ENCODE measurements around the gene TPRN. TPM values are rescaled to one million over a fixed set of nuclear protein-coding genes. Genes with fewer than 3 reads are reported as not detected.
A peak's percentile ranks its signal among the peaks of the same experiment; 100 is the strongest.

The TPRN gene
- total and polyA plus RNA-seq, 5 donors from 2014 or later = 0.27 to 5.9 (median 0.46) TPM

DNA sequence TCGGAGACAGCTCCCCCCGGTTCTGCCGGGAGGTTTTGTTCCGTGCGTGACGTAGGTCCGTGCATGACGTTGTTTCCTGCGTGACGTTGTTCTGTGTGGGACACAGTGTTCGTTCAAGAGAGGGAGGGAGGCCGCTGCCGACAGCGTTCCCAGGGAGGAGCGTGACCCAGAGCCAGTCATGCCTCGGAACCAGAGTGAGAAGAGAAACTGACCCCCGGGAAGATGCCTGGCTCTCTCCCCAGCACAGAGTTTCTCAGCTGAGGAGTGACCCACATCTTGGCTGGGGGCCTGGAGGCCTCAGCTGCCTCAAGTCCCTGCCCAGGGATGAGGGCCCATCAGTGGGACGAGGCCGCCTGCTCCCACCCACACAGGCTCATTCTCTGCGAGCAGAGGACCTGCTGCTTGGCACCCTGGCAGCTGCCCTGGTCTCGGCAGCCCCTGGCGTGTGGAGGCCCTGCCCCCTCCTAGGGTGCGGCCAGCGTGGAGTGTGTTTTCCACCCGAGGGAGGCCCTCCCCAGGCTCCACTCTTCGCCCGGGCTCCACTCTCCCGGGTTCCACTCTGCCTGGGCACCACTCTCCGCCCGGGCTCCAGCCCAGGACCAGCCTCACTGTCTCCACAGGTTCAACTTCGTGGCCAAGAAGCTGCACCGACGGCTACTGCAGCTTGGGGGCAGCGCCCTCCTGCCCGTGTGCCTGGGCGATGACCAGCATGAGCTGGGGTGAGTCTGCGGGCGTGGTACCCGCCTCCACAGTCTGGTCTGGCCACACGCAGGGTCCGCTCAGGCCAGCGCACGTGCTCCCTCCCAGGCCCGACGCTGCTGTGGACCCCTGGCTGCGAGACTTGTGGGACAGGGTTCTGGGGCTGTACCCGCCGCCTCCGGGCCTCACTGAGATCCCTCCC lies 12.9 kb upstream of the TPRN start:
- peaks cover 5% of the 10 kb centered on the region for H3K36me3 ChIP-seq (ENCODE audit: control insufficient read depth, insufficient read depth, low read length)

DNA sequence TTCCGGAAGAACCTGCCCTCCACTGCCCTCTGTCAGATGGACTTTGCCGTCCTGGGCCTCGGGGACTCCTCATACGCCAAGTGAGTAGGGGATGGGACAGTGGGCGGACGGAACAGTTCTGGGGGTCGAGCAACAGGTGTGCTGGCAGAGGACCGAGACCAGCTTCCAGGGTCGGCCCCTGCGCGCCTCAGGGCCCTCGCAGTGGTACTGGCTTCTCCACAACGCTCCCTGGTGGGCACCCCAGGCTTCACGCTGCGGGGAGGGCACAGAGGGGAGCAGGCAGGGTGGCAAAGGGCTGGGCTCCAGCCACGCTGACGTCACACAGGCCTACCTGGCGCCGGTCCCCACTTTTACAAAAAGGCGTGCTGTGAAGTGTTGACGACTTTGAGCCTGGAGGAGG lies 12.0 kb upstream of the TPRN start:
- Histone ChIP-seq H3K4me1 (ENCODE audit: control insufficient read depth, insufficient read depth, low read length, poor library complexity, severe bottlenecking) (no peaks in the 10 kb centered on the region), H3K9me3 (ENCODE audit: control insufficient read depth in 2 of 2, low read length in 2 of 2) (no peaks in the 10 kb centered on the region), H3K27me3 (ENCODE audit: control insufficient read depth, insufficient read depth, low read length) (no peaks in the 10 kb centered on the region), H3K4me3 (ENCODE audit: low read depth, low read length) (no peak overlapping the region), H3K27ac (ENCODE audit: insufficient read depth, low read length, poor library complexity, severe bottlenecking) (no peak overlapping the region), H3K36me3 (ENCODE audit: control insufficient read depth, insufficient read depth, low read length) (peaks cover 5% of the 10 kb centered on the region)
- ATAC-seq (ENCODE audit: low read depth in 2 of 2) (no peak), DNase-seq (no peak)
- no peaks in the 10 kb centered on the region for H3K27me3 Mint-ChIP-seq
- peaks cover 7% of the 10 kb centered on the region for H3K36me3 Mint-ChIP-seq
- H3K27ac Mint-ChIP-seq = no peak overlapping the region
- H3K4me3 Mint-ChIP-seq = no peak overlapping the region
- peaks cover 0 to 3% (median 3%) of the 10 kb centered on the region in 4 donors for H3K4me1 Mint-ChIP-seq
- H3K9me3 Mint-ChIP-seq = peaks cover 0 to 1% (median 0%) of the 10 kb centered on the region in 7 donors

More for the DNA sequence above, 12.9 kb upstream of the TPRN start:
- DNase-seq (no peak), ATAC-seq (ENCODE audit: low read depth in 2 of 2) (no peak)
- no peak overlapping the region for H3K27ac ChIP-seq (ENCODE audit: insufficient read depth, low read length, poor library complexity, severe bottlenecking)
- H3K4me1 ChIP-seq (ENCODE audit: control insufficient read depth, insufficient read depth, low read length, poor library complexity, severe bottlenecking) = no peaks in the 10 kb centered on the region
- peaks cover 6% of the 10 kb centered on the region for H3K36me3 Mint-ChIP-seq
- no peaks in the 10 kb centered on the region for H3K27me3 ChIP-seq (ENCODE audit: control insufficient read depth, insufficient read depth, low read length)
- H3K4me3 Mint-ChIP-seq = no peak overlapping the region
- no peak overlapping the region for H3K27ac Mint-ChIP-seq
- peaks cover 0 to 2% (median 0%) of the 10 kb centered on the region in 4 donors for H3K4me1 Mint-ChIP-seq
- H3K9me3 Mint-ChIP-seq = peaks cover 0 to 1% (median 0%) of the 10 kb centered on the region in 7 donors
- H3K27me3 Mint-ChIP-seq = no peaks in the 10 kb centered on the region
- H3K9me3 ChIP-seq (ENCODE audit: control insufficient read depth in 2 of 2, low read length in 2 of 2) = no peaks in the 10 kb centered on the region
- no peak overlapping the region for H3K4me3 ChIP-seq (ENCODE audit: low read depth, low read length)

- H3K27me3 Mint-ChIP-seq = no peaks in the 10 kb centered on the region
- no peaks in the 10 kb centered on the region for H3K27me3 ChIP-seq (ENCODE audit: control insufficient read depth, insufficient read depth, low read length)
- no peak overlapping the region for H3K27ac ChIP-seq (ENCODE audit: insufficient read depth, low read length, poor library complexity, severe bottlenecking)
- peaks cover 5% of the 10 kb centered on the region for H3K36me3 ChIP-seq (ENCODE audit: control insufficient read depth, insufficient read depth, low read length)
- peaks cover 13% of the 10 kb centered on the region for H3K36me3 Mint-ChIP-seq
- H3K4me3 Mint-ChIP-seq = peak overlapping the region in 1 of 4 donors; percentile 76
- ATAC-seq (ENCODE audit: low read depth in 2 of 2) = no peak
- peaks cover 0 to 13% (median 10%) of the 10 kb centered on the region in 4 donors for H3K4me1 Mint-ChIP-seq
- no peak overlapping the region for H3K4me3 ChIP-seq (ENCODE audit: low read depth, low read length)
- DNase-seq = no peak
- H3K4me1 ChIP-seq (ENCODE audit: control insufficient read depth, insufficient read depth, low read length, poor library complexity, severe bottlenecking) = peaks cover 5% of the 10 kb centered on the region
- peaks cover 0 to 1% (median 0%) of the 10 kb centered on the region in 7 donors for H3K9me3 Mint-ChIP-seq
- peak overlapping the region in 1 of 3 donors; percentile 76 for H3K27ac Mint-ChIP-seq
- H3K9me3 ChIP-seq (ENCODE audit: control insufficient read depth in 2 of 2, low read length in 2 of 2) = no peaks in the 10 kb centered on the region
Measured at GRCh38 chr9:137211532-137211931, 11.0 kb upstream of the TPRN start.

GRCh38 chr9:137206602-137207001 lies 6.1 kb upstream of the TPRN start:
- DNase-seq = no peak
- H3K27me3 Mint-ChIP-seq = no peaks in the 10 kb centered on the region
- Histone ChIP-seq H3K27me3 (ENCODE audit: control insufficient read depth, insufficient read depth, low read length) (no peaks in the 10 kb centered on the region), H3K4me1 (ENCODE audit: control insufficient read depth, insufficient read depth, low read length, poor library complexity, severe bottlenecking) (peaks cover 34% of the 10 kb centered on the region), H3K4me3 (ENCODE audit: low read depth, low read length) (peak overlapping the region; percentile 87), H3K9me3 (ENCODE audit: control insufficient read depth in 2 of 2, low read length in 2 of 2) (no peaks in the 10 kb centered on the region), H3K27ac (ENCODE audit: insufficient read depth, low read length, poor library complexity, severe bottlenecking) (peak overlapping the region; percentile 83), H3K36me3 (ENCODE audit: control insufficient read depth, insufficient read depth, low read length) (peaks cover 5% of the 10 kb centered on the region)
- peaks cover 0 to 50% (median 28%) of the 10 kb centered on the region in 4 donors for H3K4me1 Mint-ChIP-seq
- peaks cover 13% of the 10 kb centered on the region for H3K36me3 Mint-ChIP-seq
- H3K27ac Mint-ChIP-seq = peak overlapping the region; percentile 81 to 92 (median 90)
- peaks cover 0 to 1% (median 0%) of the 10 kb centered on the region in 7 donors for H3K9me3 Mint-ChIP-seq
- no peak for ATAC-seq (ENCODE audit: low read depth in 2 of 2)
- peak overlapping the region; percentile 91 to 96 (median 93) for H3K4me3 Mint-ChIP-seq

GRCh38 chr9:137205126-137206069 lies 4.9 kb upstream of the TPRN start, which contains the start of the genes NDOR1 and TMEM203:
Gene NDOR1, plus strand, starts transcription at chr9:137205700. Its CDS starts 78 bp downstream, at chr9:137205778.
Gene TMEM203, minus strand, starts transcription at chr9:137205648. Its CDS starts 234 bp downstream, at chr9:137205414.
- Histone ChIP-seq H3K27ac (ENCODE audit: insufficient read depth, low read length, poor library complexity, severe bottlenecking) (peak within 1 kb of the TSS; percentile 83), H3K36me3 (ENCODE audit: control insufficient read depth, insufficient read depth, low read length) (peaks cover 2% of the 10 kb centered on the region), H3K27me3 (ENCODE audit: control insufficient read depth, insufficient read depth, low read length) (no peaks in the 10 kb centered on the region), H3K9me3 (ENCODE audit: control insufficient read depth in 2 of 2, low read length in 2 of 2) (no peaks in the 10 kb centered on the region), H3K4me1 (ENCODE audit: control insufficient read depth, insufficient read depth, low read length, poor library complexity, severe bottlenecking) (peaks cover 41% of the 10 kb centered on the region), H3K4me3 (ENCODE audit: low read depth, low read length) (peak within 1 kb of the TSS; percentile 87)
- Mint-ChIP-seq H3K27me3 (no peaks in the 10 kb centered on the region), H3K36me3 (peaks cover 13% of the 10 kb centered on the region), H3K4me1 (peaks cover 0 to 59% (median 30%) of the 10 kb centered on the region in 4 donors), H3K4me3 (peak within 1 kb of the TSS; percentile 91 to 96 (median 93)), H3K27ac (peak within 1 kb of the TSS; percentile 90 to 97 (median 94)), H3K9me3 (no peaks in the 10 kb centered on the region)
- ATAC-seq (ENCODE audit: low read depth in 2 of 2) = peak; percentile 41 to 43
- peak; percentile 91 to 94 (median 91) for DNase-seq

GRCh38 chr9:137204731-137205125 lies 4.2 kb upstream of the TPRN start:
- ATAC-seq (ENCODE audit: low read depth in 2 of 2) (no peak), DNase-seq (no peak)
- peaks cover 42% of the 10 kb centered on the region for H3K4me1 ChIP-seq (ENCODE audit: control insufficient read depth, insufficient read depth, low read length, poor library complexity, severe bottlenecking)
- Mint-ChIP-seq H3K4me1 (peaks cover 0 to 59% (median 30%) of the 10 kb centered on the region in 4 donors), H3K4me3 (peak overlapping the region; percentile 90 to 96 (median 93)), H3K36me3 (peaks cover 13% of the 10 kb centered on the region), H3K9me3 (no peaks in the 10 kb centered on the region), H3K27ac (peak overlapping the region; percentile 90 to 97 (median 94)), H3K27me3 (no peaks in the 10 kb centered on the region)
- no peaks in the 10 kb centered on the region for H3K27me3 ChIP-seq (ENCODE audit: control insufficient read depth, insufficient read depth, low read length)
- H3K4me3 ChIP-seq (ENCODE audit: low read depth, low read length) = peak overlapping the region; percentile 79
- H3K9me3 ChIP-seq (ENCODE audit: control insufficient read depth in 2 of 2, low read length in 2 of 2) = no peaks in the 10 kb centered on the region
- peak overlapping the region; percentile 83 for H3K27ac ChIP-seq (ENCODE audit: insufficient read depth, low read length, poor library complexity, severe bottlenecking)
- H3K36me3 ChIP-seq (ENCODE audit: control insufficient read depth, insufficient read depth, low read length) = no peaks in the 10 kb centered on the region

- Mint-ChIP-seq H3K27ac (no peak overlapping the region), H3K4me3 (peak overlapping the region in 2 of 4 donors; percentile 36 to 96), H3K4me1 (peaks cover 0 to 64% (median 30%) of the 10 kb centered on the region in 4 donors), H3K9me3 (no peaks in the 10 kb centered on the region), H3K27me3 (no peaks in the 10 kb centered on the region), H3K36me3 (peaks cover 7% of the 10 kb centered on the region)
- H3K27ac ChIP-seq (ENCODE audit: insufficient read depth, low read length, poor library complexity, severe bottlenecking) = no peak overlapping the region
- ATAC-seq (ENCODE audit: low read depth in 2 of 2) (no peak), DNase-seq (no peak)
- H3K9me3 ChIP-seq (ENCODE audit: control insufficient read depth in 2 of 2, low read length in 2 of 2) = no peaks in the 10 kb centered on the region
- peaks cover 48% of the 10 kb centered on the region for H3K4me1 ChIP-seq (ENCODE audit: control insufficient read depth, insufficient read depth, low read length, poor library complexity, severe bottlenecking)
- no peaks in the 10 kb centered on the region for H3K36me3 ChIP-seq (ENCODE audit: control insufficient read depth, insufficient read depth, low read length)
- H3K27me3 ChIP-seq (ENCODE audit: control insufficient read depth, insufficient read depth, low read length) = no peaks in the 10 kb centered on the region
- no peak overlapping the region for H3K4me3 ChIP-seq (ENCODE audit: low read depth, low read length)
Measured at GRCh38 chr9:137202966-137203365, 2.4 kb upstream of the TPRN start.
